Adrenal gland (tissue), 5 donors: ENCODE measurements around the gene CLSTN3.

Experiments used
- POLR2A ChIP-seq, 2 donors: fragments of 450-650 bp; IDR thresholded peaks; one replicate each; pipeline ENCODE4 v1.6.1; 2017; ENCODE audit warnings: antibody characterized with exemption in 2 of 2, mild to moderate bottlenecking in 2 of 2, moderate library complexity in 1 of 2
- TF ChIP-seq, protein P1 (sequence below), 6 experiments: fragments of 450-650 bp in 4 of 6; fragments of 200-600 bp in 2 of 6; sonication (generic) in 1 of 6; IDR thresholded peaks; 1 replicate in 5 of 6; 2 replicates in 1 of 6; pipeline versions ENCODE4 v1.5.1 to v1.8.0; 2016 to 2021; ENCODE audit warnings: antibody characterized with exemption in 6 of 6, mild to moderate bottlenecking in 2 of 6, moderate library complexity in 1 of 6
- donor health status: DM: no; HTN: no; CAD: no.

DNA sequence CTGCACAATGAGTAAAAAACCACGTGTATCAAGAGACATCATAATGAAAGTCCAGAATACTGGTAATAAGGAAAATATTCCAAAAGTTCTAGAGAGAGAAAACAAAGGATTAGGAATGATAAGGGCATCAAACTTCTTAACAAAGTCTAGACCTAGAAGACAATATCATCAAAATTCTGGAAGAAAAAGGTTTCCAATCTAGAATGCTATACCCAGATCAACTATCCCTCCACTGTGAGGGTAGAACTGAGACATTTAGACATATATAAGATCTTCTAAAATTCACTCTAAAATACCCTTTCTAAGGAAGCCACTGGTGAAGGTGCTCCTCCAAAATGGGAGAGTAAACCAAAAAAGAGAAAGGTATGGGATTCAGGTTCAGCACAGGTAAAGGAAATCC, 24.1 kb upstream of the CLSTN3 start:
- TF ChIP-seq, protein P1, sequence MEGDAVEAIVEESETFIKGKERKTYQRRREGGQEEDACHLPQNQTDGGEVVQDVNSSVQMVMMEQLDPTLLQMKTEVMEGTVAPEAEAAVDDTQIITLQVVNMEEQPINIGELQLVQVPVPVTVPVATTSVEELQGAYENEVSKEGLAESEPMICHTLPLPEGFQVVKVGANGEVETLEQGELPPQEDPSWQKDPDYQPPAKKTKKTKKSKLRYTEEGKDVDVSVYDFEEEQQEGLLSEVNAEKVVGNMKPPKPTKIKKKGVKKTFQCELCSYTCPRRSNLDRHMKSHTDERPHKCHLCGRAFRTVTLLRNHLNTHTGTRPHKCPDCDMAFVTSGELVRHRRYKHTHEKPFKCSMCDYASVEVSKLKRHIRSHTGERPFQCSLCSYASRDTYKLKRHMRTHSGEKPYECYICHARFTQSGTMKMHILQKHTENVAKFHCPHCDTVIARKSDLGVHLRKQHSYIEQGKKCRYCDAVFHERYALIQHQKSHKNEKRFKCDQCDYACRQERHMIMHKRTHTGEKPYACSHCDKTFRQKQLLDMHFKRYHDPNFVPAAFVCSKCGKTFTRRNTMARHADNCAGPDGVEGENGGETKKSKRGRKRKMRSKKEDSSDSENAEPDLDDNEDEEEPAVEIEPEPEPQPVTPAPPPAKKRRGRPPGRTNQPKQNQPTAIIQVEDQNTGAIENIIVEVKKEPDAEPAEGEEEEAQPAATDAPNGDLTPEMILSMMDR (IDR thresholded peaks at IDR 0.05), result no peak
- no peak for TF ChIP-seq POLR2A (IDR thresholded peaks at IDR 0.05)
